ENCODE results near the gene EDIL3. TPM values are rescaled to one million over a fixed set of nuclear protein-coding genes. Genes with fewer than 3 reads are reported as not detected.
A peak's percentile ranks its signal among the peaks of the same experiment; 100 is the strongest.
"Not testable (repeated sequence)": the region's sequence is repeated elsewhere in the genome, so short reads cannot be mapped to it uniquely, and the experiment has no call there.

Gene EDIL3
- total RNA-seq, 6 experiments from 2014 or later = 3.0 to 52.7 (median 47.5) TPM

DNA sequence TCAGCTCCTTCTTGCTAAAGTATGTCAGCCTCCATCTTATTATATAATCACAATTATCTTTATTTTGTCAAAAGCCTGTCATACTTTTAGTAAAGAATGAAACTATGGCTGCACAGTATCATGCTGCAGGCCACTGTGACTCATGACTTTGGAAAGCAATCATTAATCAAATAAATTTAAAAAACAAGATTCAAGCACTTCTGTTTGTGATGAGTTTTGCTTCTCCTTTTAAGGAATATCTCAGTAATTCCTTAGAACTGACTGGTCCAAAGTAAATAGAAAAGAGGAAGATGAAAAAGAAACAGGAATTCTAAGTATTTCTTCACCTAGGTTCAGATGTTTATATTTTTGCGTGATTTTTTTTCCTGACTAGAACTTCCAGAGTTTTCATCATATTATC is 83.1 kb downstream of the EDIL3 start:
- peak overlapping the region; percentile 24; the same call in 1 of the 2 replicates for H3K4me3 Mint-ChIP-seq
- H3K4me1 Mint-ChIP-seq (ENCODE audit: low read depth) = peaks cover 34% of the 10 kb centered on the region; the same call in 1 of the 2 replicates
- TF ChIP-seq CTCF (IDR thresholded peaks at IDR 0.05) = no peak
- H3K36me3 Mint-ChIP-seq (ENCODE audit: low read depth) = peaks cover 5% of the 10 kb centered on the region; the same call in 1 of the 2 replicates
- H3K9me3 Mint-ChIP-seq = peaks cover 26% of the 10 kb centered on the region
- DNase-seq = no peak
- H3K27ac Mint-ChIP-seq = no peak overlapping the region
- H3K27me3 Mint-ChIP-seq (ENCODE audit: insufficient read depth) = no peaks in the 10 kb centered on the region; the same call in 1 of the 2 replicates

GRCh38 chr5:84299959-84300358 is 84.7 kb downstream of the EDIL3 start:
- peaks cover 32% of the 10 kb centered on the region; the same call in 1 of the 2 replicates for H3K4me1 Mint-ChIP-seq (ENCODE audit: low read depth)
- H3K27me3 Mint-ChIP-seq (ENCODE audit: insufficient read depth) = no peaks in the 10 kb centered on the region; the same call in 1 of the 2 replicates
- no peak overlapping the region for H3K4me3 Mint-ChIP-seq
- H3K9me3 Mint-ChIP-seq = peaks cover 22% of the 10 kb centered on the region
- TF ChIP-seq CTCF (IDR thresholded peaks at IDR 0.05) = no peak
- DNase-seq = no peak
- H3K36me3 Mint-ChIP-seq (ENCODE audit: low read depth) = peaks cover 5% of the 10 kb centered on the region; the same call in 1 of the 2 replicates
- H3K27ac Mint-ChIP-seq = no peak overlapping the region

DNA sequence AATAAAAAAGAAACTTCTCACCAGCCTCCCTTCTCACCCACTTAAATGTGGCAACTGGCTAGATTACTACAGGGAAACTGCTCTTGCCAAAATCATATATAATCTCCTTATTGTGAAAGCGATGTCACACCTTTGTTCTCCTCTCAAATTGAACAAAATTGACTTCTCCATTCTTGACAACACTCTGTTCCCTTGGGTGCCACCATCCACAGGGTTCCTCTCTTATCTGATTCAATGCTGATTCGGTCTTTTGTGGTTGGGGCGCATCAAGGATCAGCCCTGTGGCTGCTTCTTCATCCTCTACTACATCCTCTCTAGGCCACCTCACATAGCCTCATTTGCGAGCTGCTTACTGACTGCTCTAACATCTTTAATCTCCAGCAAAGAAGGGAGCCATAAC is 86.1 kb downstream of the EDIL3 start:
- peaks cover 22% of the 10 kb centered on the region; the same call in 1 of the 2 replicates for H3K4me1 Mint-ChIP-seq (ENCODE audit: low read depth)

GRCh38 chr5:84297641-84298040 is 87.0 kb downstream of the EDIL3 start:
- not testable (repeated sequence) for H3K4me3 Mint-ChIP-seq; H3K36me3 Mint-ChIP-seq (ENCODE audit: low read depth); H3K27me3 Mint-ChIP-seq (ENCODE audit: insufficient read depth); H3K27ac Mint-ChIP-seq; DNase-seq
- Mint-ChIP-seq H3K9me3 (peaks cover 11% of the 10 kb centered on the region), H3K4me1 (ENCODE audit: low read depth) (peaks cover 12% of the 10 kb centered on the region; the same call in 1 of the 2 replicates)

More for the DNA sequence above, 86.1 kb downstream of the EDIL3 start:
- Mint-ChIP-seq H3K36me3 (ENCODE audit: low read depth) (peaks cover 5% of the 10 kb centered on the region; the same call in 1 of the 2 replicates), H3K4me3 (no peak overlapping the region), H3K9me3 (peaks cover 19% of the 10 kb centered on the region), H3K27ac (no peak overlapping the region), H3K27me3 (ENCODE audit: insufficient read depth) (no peaks in the 10 kb centered on the region; the same call in 1 of the 2 replicates)
- TF ChIP-seq CTCF (IDR thresholded peaks at IDR 0.05) = no peak
- DNase-seq = no peak

DNA sequence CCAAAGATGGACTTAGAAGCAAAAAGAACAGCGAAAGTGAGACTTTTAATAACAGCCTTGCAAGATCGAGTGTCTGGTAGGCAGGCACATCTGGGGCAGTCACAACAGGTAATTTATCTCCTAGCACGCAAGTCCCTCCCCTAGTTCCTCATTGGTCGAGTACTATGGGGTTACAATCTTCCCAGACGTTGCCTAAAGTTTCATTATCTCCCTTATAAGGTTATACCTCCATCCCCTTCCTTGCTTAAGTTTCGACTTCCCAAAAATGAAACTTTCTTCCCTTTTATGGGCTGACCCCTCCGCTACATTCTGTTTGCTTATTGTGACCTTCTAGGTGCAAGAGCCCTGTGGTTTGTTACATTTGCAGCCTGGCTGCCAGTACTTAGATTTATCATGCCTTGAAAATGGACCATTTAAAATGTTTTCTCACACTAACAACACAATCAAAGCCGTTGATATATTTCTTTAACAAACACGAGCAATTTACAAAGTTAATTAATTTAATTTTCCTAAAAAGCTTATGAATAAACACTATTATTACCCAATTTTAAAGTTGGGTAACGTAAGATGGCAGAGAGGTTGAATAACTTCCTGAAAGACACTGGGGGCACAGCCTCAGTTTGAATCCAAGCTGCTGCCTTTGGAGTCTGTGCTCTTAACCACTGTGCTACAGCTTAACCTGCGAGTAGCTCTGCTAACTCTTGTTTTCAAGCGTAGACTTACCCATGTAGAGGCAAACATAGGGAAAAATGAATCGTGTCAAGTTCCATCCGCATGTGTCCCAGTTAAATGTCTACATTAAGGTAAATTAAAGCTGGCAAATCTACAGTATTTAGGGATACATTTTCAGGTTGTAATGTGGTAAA is 91.7 kb downstream of the EDIL3 start:
- Mint-ChIP-seq H3K27me3 (ENCODE audit: insufficient read depth) (no peaks in the 10 kb centered on the region; the same call in 1 of the 2 replicates), H3K36me3 (ENCODE audit: low read depth) (peaks cover 5% of the 10 kb centered on the region; the same call in 1 of the 2 replicates), H3K4me1 (ENCODE audit: low read depth) (peaks cover 32% of the 10 kb centered on the region; the same call in 1 of the 2 replicates), H3K27ac (no peak overlapping the region), H3K4me3 (no peak overlapping the region), H3K9me3 (peaks cover 21% of the 10 kb centered on the region)
- TF ChIP-seq CTCF (IDR thresholded peaks at IDR 0.05) = no peak
- DNase-seq = no peak

Measured in HFFc6 (cell line).